GM23248 (cell line): ENCODE data around the gene COPG2.

ENCODE experiments used
- EZH2 ChIP-seq: fragments of 200-600 bp; sonication (generic); IDR thresholded peaks from 2 replicates; pipeline ENCODE4 v1.6.1; 2018; ENCODE audit warnings: antibody characterized with exemption, mild to moderate bottlenecking; ENCODE audit not compliant: insufficient read depth, poor library complexity, severe bottlenecking
- EZH2phosphoT487 ChIP-seq: fragments of 200-600 bp; sonication (generic); IDR thresholded peaks from 2 replicates; pipeline ENCODE4 v1.6.1; 2018; ENCODE audit warnings: antibody characterized with exemption, moderate library complexity, mild to moderate bottlenecking, low read depth; ENCODE audit not compliant: insufficient read depth

- no peak for TF ChIP-seq EZH2phosphoT487
- TF ChIP-seq EZH2 = no peak
These were observed 35.3 kb upstream of the COPG2 start for GRCh38 chr7:130703851-130704250.
